ENCODE measurements around the gene RPL12. TPM values are rescaled to one million over a fixed set of nuclear protein-coding genes. Genes with fewer than 3 reads are reported as not detected.
A peak's percentile ranks its signal among the peaks of the same experiment; 100 is the strongest.
"Not testable (repeated sequence)": the region's sequence is repeated elsewhere in the genome, so short reads cannot be mapped to it uniquely, and the experiment has no call there.

The RPL12 gene
- polyA plus RNA-seq, 1 donor from 2014 or later = 2,090 TPM

- H3K4me1 Mint-ChIP-seq = peaks cover 0 to 2% (median 0%) of the 10 kb centered on the region in 3 donors
- H3K36me3 Mint-ChIP-seq = no peaks in the 10 kb centered on the region
- H3K9me3 Mint-ChIP-seq = no peaks in the 10 kb centered on the region
- no peaks in the 10 kb centered on the region for H3K27me3 Mint-ChIP-seq
- H3K27ac Mint-ChIP-seq = no peak overlapping the region
- H3K4me3 Mint-ChIP-seq = no peak overlapping the region
Observed at GRCh38 chr9:127485995-127486394, 34.8 kb upstream of the RPL12 start.

- H3K9me3 Mint-ChIP-seq = no peaks in the 10 kb centered on the region
- H3K27ac Mint-ChIP-seq = no peak overlapping the region
- H3K36me3 Mint-ChIP-seq = no peaks in the 10 kb centered on the region
- H3K27me3 Mint-ChIP-seq = no peaks in the 10 kb centered on the region
- no peaks in the 10 kb centered on the region for H3K4me1 Mint-ChIP-seq
- no peak overlapping the region for H3K4me3 Mint-ChIP-seq
Observed at GRCh38 chr9:127482662-127483061, 31.5 kb upstream of the RPL12 start.

- Mint-ChIP-seq H3K4me1 (no peaks in the 10 kb centered on the region), H3K27ac (no peak overlapping the region), H3K27me3 (no peaks in the 10 kb centered on the region), H3K4me3 (no peak overlapping the region), H3K9me3 (no peaks in the 10 kb centered on the region), H3K36me3 (no peaks in the 10 kb centered on the region)
Observed at GRCh38 chr9:127479507-127480081, 28.4 kb upstream of the RPL12 start.

GRCh38 chr9:127474592-127474991, 23.4 kb upstream of the RPL12 start:
- H3K36me3 Mint-ChIP-seq = peaks cover 6% of the 10 kb centered on the region
- no peaks in the 10 kb centered on the region for H3K9me3 Mint-ChIP-seq
- H3K27ac Mint-ChIP-seq = no peak overlapping the region
- H3K27me3 Mint-ChIP-seq = no peaks in the 10 kb centered on the region
- no peak overlapping the region for H3K4me3 Mint-ChIP-seq
- peaks cover 0 to 1% (median 0%) of the 10 kb centered on the region in 3 donors for H3K4me1 Mint-ChIP-seq

GRCh38 chr9:127473932-127474331, 22.7 kb upstream of the RPL12 start:
- Mint-ChIP-seq H3K4me1 (peaks cover 0 to 1% (median 0%) of the 10 kb centered on the region in 3 donors), H3K4me3 (no peak overlapping the region), H3K27me3 (no peaks in the 10 kb centered on the region), H3K27ac (no peak overlapping the region), H3K9me3 (no peaks in the 10 kb centered on the region), H3K36me3 (peaks cover 6% of the 10 kb centered on the region)

- H3K9me3 Mint-ChIP-seq = no peaks in the 10 kb centered on the region
Observed at GRCh38 chr9:127473501-127473900, 22.3 kb upstream of the RPL12 start.

GRCh38 chr9:127470662-127471061, 19.5 kb upstream of the RPL12 start:
- Mint-ChIP-seq H3K9me3 (no peaks in the 10 kb centered on the region), H3K27me3 (no peaks in the 10 kb centered on the region), H3K36me3 (peaks cover 9% of the 10 kb centered on the region), H3K4me1 (peaks cover 0 to 1% (median 0%) of the 10 kb centered on the region in 3 donors), H3K4me3 (no peak overlapping the region), H3K27ac (no peak overlapping the region)

More at GRCh38 chr9:127473501-127473900, 22.3 kb upstream of the RPL12 start:
- Mint-ChIP-seq H3K27me3 (no peaks in the 10 kb centered on the region), H3K27ac (no peak overlapping the region), H3K36me3 (peaks cover 6% of the 10 kb centered on the region), H3K4me3 (no peak overlapping the region), H3K4me1 (peaks cover 0 to 1% (median 0%) of the 10 kb centered on the region in 3 donors)

- Mint-ChIP-seq H3K4me3 (no peak overlapping the region), H3K36me3 (peaks cover 9% of the 10 kb centered on the region), H3K27me3 (no peaks in the 10 kb centered on the region), H3K9me3 (no peaks in the 10 kb centered on the region), H3K27ac (no peak overlapping the region), H3K4me1 (no peaks in the 10 kb centered on the region)
Observed at GRCh38 chr9:127467621-127468020, 16.4 kb upstream of the RPL12 start.

- not testable (repeated sequence) for H3K27me3 Mint-ChIP-seq, H3K4me1 Mint-ChIP-seq, H3K4me3 Mint-ChIP-seq, H3K36me3 Mint-ChIP-seq, H3K27ac Mint-ChIP-seq, H3K9me3 Mint-ChIP-seq
Observed at GRCh38 chr9:127466407-127466917, 15.3 kb upstream of the RPL12 start.

- Mint-ChIP-seq H3K9me3 (no peaks in the 10 kb centered on the region), H3K4me3 (no peak overlapping the region), H3K27ac (no peak overlapping the region), H3K4me1 (no peaks in the 10 kb centered on the region), H3K36me3 (peaks cover 9% of the 10 kb centered on the region), H3K27me3 (no peaks in the 10 kb centered on the region)
Observed at GRCh38 chr9:127463911-127464310, 12.7 kb upstream of the RPL12 start.

- Mint-ChIP-seq H3K4me3 (no peak overlapping the region), H3K36me3 (peaks cover 9% of the 10 kb centered on the region), H3K4me1 (no peaks in the 10 kb centered on the region), H3K27ac (no peak overlapping the region), H3K9me3 (no peaks in the 10 kb centered on the region), H3K27me3 (no peaks in the 10 kb centered on the region)
Observed at GRCh38 chr9:127463382-127463781, 12.2 kb upstream of the RPL12 start.

- H3K27me3 Mint-ChIP-seq = no peaks in the 10 kb centered on the region
- no peak overlapping the region for H3K27ac Mint-ChIP-seq
- no peak overlapping the region for H3K4me3 Mint-ChIP-seq
- no peaks in the 10 kb centered on the region for H3K9me3 Mint-ChIP-seq
- H3K36me3 Mint-ChIP-seq = peaks cover 14% of the 10 kb centered on the region
- peaks cover 7 to 12% (median 7%) of the 10 kb centered on the region in 3 donors for H3K4me1 Mint-ChIP-seq
Observed at GRCh38 chr9:127458921-127459320, 7.7 kb upstream of the RPL12 start.

- Mint-ChIP-seq H3K27me3 (no peaks in the 10 kb centered on the region), H3K36me3 (peaks cover 8% of the 10 kb centered on the region), H3K27ac (no peak overlapping the region), H3K9me3 (no peaks in the 10 kb centered on the region), H3K4me1 (peaks cover 9 to 18% (median 9%) of the 10 kb centered on the region in 3 donors), H3K4me3 (no peak overlapping the region)
Observed at GRCh38 chr9:127457191-127457878, 6.1 kb upstream of the RPL12 start.

GRCh38 chr9:127455324-127455992, 4.3 kb upstream of the RPL12 start:
- no peaks in the 10 kb centered on the region for H3K27me3 Mint-ChIP-seq
- peak overlapping the region in 3 of 4 donors; percentile 15 to 49 (median 39) for H3K4me3 Mint-ChIP-seq
- no peaks in the 10 kb centered on the region for H3K9me3 Mint-ChIP-seq
- H3K4me1 Mint-ChIP-seq = peaks cover 12 to 26% (median 17%) of the 10 kb centered on the region in 3 donors
- H3K36me3 Mint-ChIP-seq = peaks cover 8% of the 10 kb centered on the region
- peak overlapping the region; percentile 42 to 69 (median 46) for H3K27ac Mint-ChIP-seq

GRCh38 chr9:127452691-127453090, 1.5 kb upstream of the RPL12 start:
- no peaks in the 10 kb centered on the region for H3K9me3 Mint-ChIP-seq
- H3K4me3 Mint-ChIP-seq = peak overlapping the region; percentile 48 to 99 (median 96)
- H3K27me3 Mint-ChIP-seq = no peaks in the 10 kb centered on the region
- H3K36me3 Mint-ChIP-seq = peaks cover 10% of the 10 kb centered on the region
- peak overlapping the region in 2 of 3 donors; percentile 88 to 97 for H3K27ac Mint-ChIP-seq
- peaks cover 29 to 43% (median 30%) of the 10 kb centered on the region in 3 donors for H3K4me1 Mint-ChIP-seq
